PFSK-1 (cell line): Measurements from ENCODE around the gene RAP1GAP2.

Source experiments
- FOXP2 ChIP-seq: optimal IDR thresholded peaks from 2 replicates; pipeline ENCODE3; 2011; ENCODE audit warnings: borderline replicate concordance, control low read depth, inconsistent platforms; ENCODE audit not compliant: insufficient read depth; ENCODE audit errors: extremely low read length, extremely low read depth
- POLR2AphosphoS5 ChIP-seq: IDR thresholded peaks from 2 replicates; pipeline ENCODE4 v1.6.1; 2012; ENCODE audit warnings: low read depth, mild to moderate bottlenecking, control low read depth, low read length, moderate library complexity
- REST ChIP-seq, 2 experiments: IDR thresholded peaks; 2 replicates each; pipeline versions ENCODE4 v1.6.1 to v1.8.0; 2011 to 2012; ENCODE audit warnings: low read depth in 2 of 2, low read length in 2 of 2, control low read depth in 1 of 2, inconsistent platforms in 1 of 2, mild to moderate bottlenecking in 1 of 2, moderate library complexity in 1 of 2; ENCODE audit not compliant: insufficient read depth in 1 of 2
- SIN3A ChIP-seq: IDR thresholded peaks from 2 replicates; pipeline ENCODE4 v1.6.1; 2012; ENCODE audit warnings: mild to moderate bottlenecking, low read length, moderate library complexity, borderline replicate concordance; ENCODE audit not compliant: insufficient read depth
- TAF1 ChIP-seq: IDR thresholded peaks from 2 replicates; pipeline ENCODE4 v1.6.1; 2012; ENCODE audit warnings: low read length, control low read depth, borderline replicate concordance; ENCODE audit not compliant: insufficient read depth

RAP1GAP2 gene

GRCh38 chr17:2805961-2806360 is 9.7 kb downstream of the RAP1GAP2 start:
- TF ChIP-seq TAF1 (no peak), FOXP2 (no peak), POLR2AphosphoS5 (no peak), SIN3A (no peak), REST (IDR thresholded peaks at IDR 0.05; ENCODE audit: insufficient read depth in 1 of 2, low read depth in 2 of 2, low read length in 2 of 2) (no peak)

- TF ChIP-seq POLR2AphosphoS5 (no peak), REST (IDR thresholded peaks at IDR 0.05; ENCODE audit: insufficient read depth in 1 of 2, low read depth in 2 of 2, low read length in 2 of 2) (no peak), TAF1 (no peak), FOXP2 (no peak), SIN3A (no peak)
Observed at GRCh38 chr17:2808367-2809335, 12.4 kb downstream of the RAP1GAP2 start.

- no peak for TF ChIP-seq FOXP2
- TF ChIP-seq SIN3A, result no peak
Observed at GRCh38 chr17:2809337-2809736, 13.1 kb downstream of the RAP1GAP2 start.

- TF ChIP-seq POLR2AphosphoS5 (no peak), TAF1 (no peak), SIN3A (no peak), REST (IDR thresholded peaks at IDR 0.05; ENCODE audit: insufficient read depth in 1 of 2, low read depth in 2 of 2, low read length in 2 of 2) (no peak), FOXP2 (no peak)
Observed at GRCh38 chr17:2814049-2814448, 17.8 kb downstream of the RAP1GAP2 start.

GRCh38 chr17:2814481-2815341 is 18.5 kb downstream of the RAP1GAP2 start:
- TF ChIP-seq TAF1 (no peak), SIN3A (no peak), FOXP2 (no peak), POLR2AphosphoS5 (no peak), REST (IDR thresholded peaks at IDR 0.05; ENCODE audit: insufficient read depth in 1 of 2, low read depth in 2 of 2, low read length in 2 of 2) (no peak)
